Measurements from ENCODE around the gene RUVBL1. TPM values are rescaled to one million over a fixed set of nuclear protein-coding genes. Genes with fewer than 3 reads are reported as not detected.

Gene RUVBL1
- total RNA-seq, 4 donors from 2014 or later: 14.4 to 21.2 (median 19.8) TPM

- 69 to 81% methylated on average over 8 of the region's 8 CpGs for WGBS, 2 donors
- no peak for TF ChIP-seq CTCF (IDR thresholded peaks at IDR 0.05)
- no peak for TF ChIP-seq POLR2A (IDR thresholded peaks at IDR 0.05)
- intact Hi-C loops (cut with DNase I; ENCODE audit: low total_unique reads): no loop called here
- H3K4me3 ChIP-seq (ENCODE audit: low read depth, poor library complexity, severe bottlenecking): no peak overlapping the region
- DNase-seq (ENCODE audit: low spot score in 2 of 2): no peak
Measured at GRCh38 chr3:128107834-128108233, 15.8 kb downstream of the RUVBL1 start.

- TF ChIP-seq CTCF (IDR thresholded peaks at IDR 0.05) (no peak), POLR2A (IDR thresholded peaks at IDR 0.05) (no peak)
- DNase-seq (ENCODE audit: low spot score in 2 of 2): no peak
- intact Hi-C loops (cut with DNase I; ENCODE audit: low total_unique reads): no loop called here
- 88 to 92% methylated on average over 5 of the region's 5 CpGs for whole genome bisulfite sequencing, 2 donors
- no peak overlapping the region for H3K4me3 ChIP-seq (ENCODE audit: low read depth, poor library complexity, severe bottlenecking)
Measured at GRCh38 chr3:128103136-128103676, 20.4 kb downstream of the RUVBL1 start.

GRCh38 chr3:128100638-128101037 lies 23.0 kb downstream of the RUVBL1 start:
- 86 to 92% methylated on average over 2 of the region's 2 CpGs for WGBS, 2 donors

GRCh38 chr3:128100161-128100560 lies 23.5 kb downstream of the RUVBL1 start:
- TF ChIP-seq CTCF (IDR thresholded peaks at IDR 0.05) (no peak), POLR2A (IDR thresholded peaks at IDR 0.05) (no peak)
- no peak overlapping the region for H3K4me3 ChIP-seq (ENCODE audit: low read depth, poor library complexity, severe bottlenecking)
- 86 to 88% methylated on average over 3 of the region's 3 CpGs for WGBS, 2 donors
- no peak for DNase-seq (ENCODE audit: low spot score in 2 of 2)
- intact Hi-C loops (cut with DNase I; ENCODE audit: low total_unique reads): no loop called here

More at GRCh38 chr3:128100638-128101037, 23.0 kb downstream of the RUVBL1 start:
- no peak for TF ChIP-seq POLR2A (IDR thresholded peaks at IDR 0.05)
- no peak for TF ChIP-seq CTCF (IDR thresholded peaks at IDR 0.05)
- intact Hi-C loops (cut with DNase I; ENCODE audit: low total_unique reads): no loop called here
- no peak for DNase-seq (ENCODE audit: low spot score in 2 of 2)
- H3K4me3 ChIP-seq (ENCODE audit: low read depth, poor library complexity, severe bottlenecking): no peak overlapping the region

GRCh38 chr3:128098234-128098633 lies 25.4 kb downstream of the RUVBL1 start:
- DNase-seq (ENCODE audit: low spot score in 2 of 2): no peak
- intact Hi-C loops (cut with DNase I; ENCODE audit: low total_unique reads): loop anchor here (10.0 kb wide), 1 partner anchor 407 kb away; no protein-coding TSS in a partner anchor
- TF ChIP-seq POLR2A (IDR thresholded peaks at IDR 0.05) (no peak), CTCF (IDR thresholded peaks at IDR 0.05) (no peak)
- 92 to 95% methylated on average over 6 of the region's 6 CpGs for WGBS, 2 donors
- no peak overlapping the region for H3K4me3 ChIP-seq (ENCODE audit: low read depth, poor library complexity, severe bottlenecking)

- intact Hi-C loops (cut with DNase I; ENCODE audit: low total_unique reads): loop anchor here (10.0 kb wide), 1 partner anchor 410 kb away; no protein-coding TSS in a partner anchor
- 72% methylated on average over 6 of the region's 6 CpGs for WGBS, 2 donors
- TF ChIP-seq POLR2A (IDR thresholded peaks at IDR 0.05): no peak
- no peak for TF ChIP-seq CTCF (IDR thresholded peaks at IDR 0.05)
- H3K4me3 ChIP-seq (ENCODE audit: low read depth, poor library complexity, severe bottlenecking): no peak overlapping the region
- peak; percentile 65 to 91 for DNase-seq (ENCODE audit: low spot score in 2 of 2)
Measured at GRCh38 chr3:128095222-128095703, 28.3 kb downstream of the RUVBL1 start.

Data from lower leg skin (tissue), 4 donors.